ENCODE data around the gene CAPRIN2. TPM values are rescaled to one million over a fixed set of nuclear protein-coding genes. Genes with fewer than 3 reads are reported as not detected.

The CAPRIN2 gene
- total RNA-seq, 6 donors from 2014 or later: 14.3 to 116 (median 31.1) TPM

DNA sequence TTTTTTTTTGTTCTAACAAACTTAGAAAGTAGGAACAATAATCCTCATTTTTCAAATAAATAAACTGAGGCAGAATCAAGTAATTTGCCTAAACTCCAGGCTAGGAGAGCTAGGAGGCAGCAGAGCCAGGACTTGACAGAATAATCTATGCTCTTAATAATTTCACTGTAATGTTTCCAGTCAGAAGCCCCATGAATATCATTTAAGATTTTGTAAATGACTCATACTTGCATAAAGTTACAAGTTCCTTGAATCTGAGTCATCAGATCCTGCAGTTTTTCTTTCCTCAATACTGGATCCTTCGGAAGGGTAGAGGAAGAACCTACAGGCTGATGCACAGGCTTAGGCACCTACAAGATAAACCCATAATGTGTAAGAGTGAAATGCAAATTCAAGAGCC, 29.0 kb downstream of the CAPRIN2 start:
- Histone ChIP-seq H3K9me3 (no peaks in the 10 kb centered on the region), H3K36me3 (peaks cover 0 to 57% (median 10%) of the 10 kb centered on the region in 4 donors), H3K27ac (no peak overlapping the region), H3K27me3 (no peaks in the 10 kb centered on the region), H3K4me3 (no peak overlapping the region), H3K4me1 (no peaks in the 10 kb centered on the region)
- WGBS, 2 donors: 63 to 70% methylated on average over 1 of the region's 1 CpG
- DNase-seq (no peak), ATAC-seq (ENCODE audit: low FRiP score in 2 of 2) (peak in 1 of 2 donors; percentile 43)
- TF ChIP-seq, protein P1, sequence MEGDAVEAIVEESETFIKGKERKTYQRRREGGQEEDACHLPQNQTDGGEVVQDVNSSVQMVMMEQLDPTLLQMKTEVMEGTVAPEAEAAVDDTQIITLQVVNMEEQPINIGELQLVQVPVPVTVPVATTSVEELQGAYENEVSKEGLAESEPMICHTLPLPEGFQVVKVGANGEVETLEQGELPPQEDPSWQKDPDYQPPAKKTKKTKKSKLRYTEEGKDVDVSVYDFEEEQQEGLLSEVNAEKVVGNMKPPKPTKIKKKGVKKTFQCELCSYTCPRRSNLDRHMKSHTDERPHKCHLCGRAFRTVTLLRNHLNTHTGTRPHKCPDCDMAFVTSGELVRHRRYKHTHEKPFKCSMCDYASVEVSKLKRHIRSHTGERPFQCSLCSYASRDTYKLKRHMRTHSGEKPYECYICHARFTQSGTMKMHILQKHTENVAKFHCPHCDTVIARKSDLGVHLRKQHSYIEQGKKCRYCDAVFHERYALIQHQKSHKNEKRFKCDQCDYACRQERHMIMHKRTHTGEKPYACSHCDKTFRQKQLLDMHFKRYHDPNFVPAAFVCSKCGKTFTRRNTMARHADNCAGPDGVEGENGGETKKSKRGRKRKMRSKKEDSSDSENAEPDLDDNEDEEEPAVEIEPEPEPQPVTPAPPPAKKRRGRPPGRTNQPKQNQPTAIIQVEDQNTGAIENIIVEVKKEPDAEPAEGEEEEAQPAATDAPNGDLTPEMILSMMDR (IDR thresholded peaks at IDR 0.05): no peak
- TF ChIP-seq POLR2A (IDR thresholded peaks at IDR 0.05) (no peak), POLR2AphosphoS5 (IDR thresholded peaks at IDR 0.05) (no peak), EP300 (IDR thresholded peaks at IDR 0.05) (no peak)

- no peak overlapping the region for H3K4me3 ChIP-seq
- H3K4me1 ChIP-seq: no peaks in the 10 kb centered on the region
- TF ChIP-seq POLR2A (IDR thresholded peaks at IDR 0.05): no peak
- no peak for TF ChIP-seq POLR2AphosphoS5 (IDR thresholded peaks at IDR 0.05)
- TF ChIP-seq, protein P1 (IDR thresholded peaks at IDR 0.05): no peak
- no peak for TF ChIP-seq EP300 (IDR thresholded peaks at IDR 0.05)
- peaks cover 3 to 67% (median 17%) of the 10 kb centered on the region in 4 donors for H3K36me3 ChIP-seq
- no peaks in the 10 kb centered on the region for H3K9me3 ChIP-seq
- no peaks in the 10 kb centered on the region for H3K27me3 ChIP-seq
- H3K27ac ChIP-seq: no peak overlapping the region
- WGBS, 2 donors: 62 to 69% methylated on average over 1 of the region's 1 CpG
- no peak for DNase-seq
- no peak for ATAC-seq (ENCODE audit: low FRiP score in 2 of 2)
Observed at GRCh38 chr12:30719060-30719459, 35.7 kb downstream of the CAPRIN2 start.

DNA sequence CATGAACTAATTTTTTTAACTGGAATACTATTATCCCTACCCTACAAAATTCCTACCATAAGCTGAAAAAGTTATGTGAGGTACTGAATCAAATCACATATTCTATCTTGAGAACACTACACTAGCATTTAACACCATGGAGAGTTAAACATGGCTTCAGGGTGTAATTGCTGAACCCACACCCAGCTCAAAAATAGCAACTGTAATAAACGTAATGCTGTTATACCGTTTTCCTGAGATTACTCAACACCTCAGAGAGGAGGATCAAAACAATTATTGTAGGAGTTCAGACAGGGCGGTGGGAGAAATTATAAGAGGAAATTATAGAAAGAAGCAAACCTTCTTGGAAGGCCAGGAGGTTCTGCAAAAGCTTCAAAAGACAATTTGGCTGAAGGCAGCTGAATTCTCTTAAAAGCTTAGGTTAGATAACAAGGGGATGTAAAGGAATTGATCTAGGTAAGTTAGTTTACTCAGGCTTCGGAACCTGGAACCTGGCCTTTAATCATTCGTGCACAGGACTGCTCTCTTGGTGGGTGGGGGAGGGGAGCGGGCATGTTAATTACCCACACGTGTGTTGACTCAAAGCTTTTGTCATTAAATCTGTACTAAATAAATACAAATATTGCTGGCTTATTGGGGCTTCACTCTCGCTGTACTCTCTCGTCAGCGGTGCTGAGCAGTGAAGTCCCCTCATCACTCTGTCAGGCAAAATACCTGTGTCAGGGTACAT, 47.0 kb downstream of the CAPRIN2 start:
- ATAC-seq (ENCODE audit: low FRiP score in 2 of 2) (no peak), DNase-seq (no peak)
- TF ChIP-seq POLR2A (IDR thresholded peaks at IDR 0.05) (no peak), EP300 (IDR thresholded peaks at IDR 0.05) (no peak), POLR2AphosphoS5 (IDR thresholded peaks at IDR 0.05) (no peak)
- TF ChIP-seq, protein P1 (IDR thresholded peaks at IDR 0.05): no peak
- no peaks in the 10 kb centered on the region for H3K9me3 ChIP-seq
- no peak overlapping the region for H3K4me3 ChIP-seq
- no peaks in the 10 kb centered on the region for H3K4me1 ChIP-seq
- no peaks in the 10 kb centered on the region for H3K27me3 ChIP-seq
- WGBS, 2 donors: 81 to 86% methylated on average over 10 of the region's 10 CpGs
- no peak overlapping the region for H3K27ac ChIP-seq
- H3K36me3 ChIP-seq: peaks cover 0 to 19% (median 4%) of the 10 kb centered on the region in 4 donors

GRCh38 chr12:30706476-30706875, 48.3 kb downstream of the CAPRIN2 start:
- Histone ChIP-seq H3K9me3 (no peaks in the 10 kb centered on the region), H3K27ac (no peak overlapping the region), H3K36me3 (peaks cover 0 to 15% (median 4%) of the 10 kb centered on the region in 4 donors), H3K4me1 (no peaks in the 10 kb centered on the region), H3K27me3 (no peaks in the 10 kb centered on the region), H3K4me3 (no peak overlapping the region)
- DNase-seq (no peak), ATAC-seq (ENCODE audit: low FRiP score in 2 of 2) (no peak)
- TF ChIP-seq POLR2A (IDR thresholded peaks at IDR 0.05): no peak
- TF ChIP-seq, protein P1 (IDR thresholded peaks at IDR 0.05): no peak
- 84 to 98% methylated on average over 2 of the region's 2 CpGs for WGBS, 2 donors

- Histone ChIP-seq H3K36me3 (no peaks in the 10 kb centered on the region), H3K27me3 (no peaks in the 10 kb centered on the region), H3K4me1 (peaks cover 0 to 6% (median 5%) of the 10 kb centered on the region in 4 donors), H3K9me3 (no peaks in the 10 kb centered on the region), H3K4me3 (no peak overlapping the region), H3K27ac (no peak overlapping the region)
- ATAC-seq (ENCODE audit: low FRiP score in 2 of 2) (no peak), DNase-seq (no peak)
- TF ChIP-seq POLR2A (IDR thresholded peaks at IDR 0.05): no peak
- TF ChIP-seq, protein P1 (IDR thresholded peaks at IDR 0.05): no peak
- no peak for TF ChIP-seq EP300 (IDR thresholded peaks at IDR 0.05)
- TF ChIP-seq POLR2AphosphoS5 (IDR thresholded peaks at IDR 0.05): no peak
Observed at GRCh38 chr12:30701056-30701455, 53.7 kb downstream of the CAPRIN2 start.
